ENCODE results near the gene ATRAID.

DNA sequence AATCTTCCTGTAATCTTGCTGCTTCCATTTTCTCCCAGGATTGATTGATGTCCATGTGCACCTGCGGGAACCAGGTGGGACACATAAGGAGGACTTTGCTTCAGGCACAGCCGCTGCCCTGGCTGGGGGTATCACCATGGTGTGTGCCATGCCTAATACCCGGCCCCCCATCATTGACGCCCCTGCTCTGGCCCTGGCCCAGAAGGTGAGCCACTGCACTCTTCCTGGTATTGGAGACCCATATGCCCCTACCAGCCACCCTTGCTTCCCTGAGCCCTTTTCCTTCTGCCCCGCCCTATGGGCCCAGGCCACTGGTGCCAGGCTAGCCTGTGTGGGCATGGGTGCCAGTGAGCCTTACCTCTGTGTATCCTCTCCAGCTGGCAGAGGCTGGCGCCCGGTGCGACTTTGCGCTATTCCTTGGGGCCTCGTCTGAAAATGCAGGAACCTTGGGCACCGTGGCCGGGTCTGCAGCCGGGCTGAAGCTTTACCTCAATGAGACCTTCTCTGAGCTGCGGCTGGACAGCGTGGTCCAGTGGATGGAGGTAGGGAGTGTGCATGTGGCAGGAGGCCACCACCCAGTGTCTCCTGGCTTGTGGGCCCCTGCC, 25.6 kb downstream of the ATRAID start:
- no peak for TF ChIP-seq POLR2AphosphoS5 (IDR thresholded peaks at IDR 0.05; ENCODE audit: low read length)
- no peak for TF ChIP-seq ZNF207 (IDR thresholded peaks at IDR 0.05; ENCODE audit: borderline replicate concordance)
- TF ChIP-seq POLR2A (IDR thresholded peaks at IDR 0.05; ENCODE audit: low read depth, low read length): peak; percentile 22; the same call in 1 of the 2 replicates
- TF ChIP-seq, protein P1, sequence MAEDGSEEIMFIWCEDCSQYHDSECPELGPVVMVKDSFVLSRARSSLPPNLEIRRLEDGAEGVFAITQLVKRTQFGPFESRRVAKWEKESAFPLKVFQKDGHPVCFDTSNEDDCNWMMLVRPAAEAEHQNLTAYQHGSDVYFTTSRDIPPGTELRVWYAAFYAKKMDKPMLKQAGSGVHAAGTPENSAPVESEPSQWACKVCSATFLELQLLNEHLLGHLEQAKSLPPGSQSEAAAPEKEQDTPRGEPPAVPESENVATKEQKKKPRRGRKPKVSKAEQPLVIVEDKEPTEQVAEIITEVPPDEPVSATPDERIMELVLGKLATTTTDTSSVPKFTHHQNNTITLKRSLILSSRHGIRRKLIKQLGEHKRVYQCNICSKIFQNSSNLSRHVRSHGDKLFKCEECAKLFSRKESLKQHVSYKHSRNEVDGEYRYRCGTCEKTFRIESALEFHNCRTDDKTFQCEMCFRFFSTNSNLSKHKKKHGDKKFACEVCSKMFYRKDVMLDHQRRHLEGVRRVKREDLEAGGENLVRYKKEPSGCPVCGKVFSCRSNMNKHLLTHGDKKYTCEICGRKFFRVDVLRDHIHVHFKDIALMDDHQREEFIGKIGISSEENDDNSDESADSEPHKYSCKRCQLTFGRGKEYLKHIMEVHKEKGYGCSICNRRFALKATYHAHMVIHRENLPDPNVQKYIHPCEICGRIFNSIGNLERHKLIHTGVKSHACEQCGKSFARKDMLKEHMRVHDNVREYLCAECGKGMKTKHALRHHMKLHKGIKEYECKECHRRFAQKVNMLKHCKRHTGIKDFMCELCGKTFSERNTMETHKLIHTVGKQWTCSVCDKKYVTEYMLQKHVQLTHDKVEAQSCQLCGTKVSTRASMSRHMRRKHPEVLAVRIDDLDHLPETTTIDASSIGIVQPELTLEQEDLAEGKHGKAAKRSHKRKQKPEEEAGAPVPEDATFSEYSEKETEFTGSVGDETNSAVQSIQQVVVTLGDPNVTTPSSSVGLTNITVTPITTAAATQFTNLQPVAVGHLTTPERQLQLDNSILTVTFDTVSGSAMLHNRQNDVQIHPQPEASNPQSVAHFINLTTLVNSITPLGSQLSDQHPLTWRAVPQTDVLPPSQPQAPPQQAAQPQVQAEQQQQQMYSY (CRISPR knock-in tag; IDR thresholded peaks at IDR 0.05): no peak
- TF ChIP-seq SIX5 (IDR thresholded peaks at IDR 0.05; ENCODE audit: low read depth, low read length, severe bottlenecking): no peak
- TF ChIP-seq, protein P2, sequence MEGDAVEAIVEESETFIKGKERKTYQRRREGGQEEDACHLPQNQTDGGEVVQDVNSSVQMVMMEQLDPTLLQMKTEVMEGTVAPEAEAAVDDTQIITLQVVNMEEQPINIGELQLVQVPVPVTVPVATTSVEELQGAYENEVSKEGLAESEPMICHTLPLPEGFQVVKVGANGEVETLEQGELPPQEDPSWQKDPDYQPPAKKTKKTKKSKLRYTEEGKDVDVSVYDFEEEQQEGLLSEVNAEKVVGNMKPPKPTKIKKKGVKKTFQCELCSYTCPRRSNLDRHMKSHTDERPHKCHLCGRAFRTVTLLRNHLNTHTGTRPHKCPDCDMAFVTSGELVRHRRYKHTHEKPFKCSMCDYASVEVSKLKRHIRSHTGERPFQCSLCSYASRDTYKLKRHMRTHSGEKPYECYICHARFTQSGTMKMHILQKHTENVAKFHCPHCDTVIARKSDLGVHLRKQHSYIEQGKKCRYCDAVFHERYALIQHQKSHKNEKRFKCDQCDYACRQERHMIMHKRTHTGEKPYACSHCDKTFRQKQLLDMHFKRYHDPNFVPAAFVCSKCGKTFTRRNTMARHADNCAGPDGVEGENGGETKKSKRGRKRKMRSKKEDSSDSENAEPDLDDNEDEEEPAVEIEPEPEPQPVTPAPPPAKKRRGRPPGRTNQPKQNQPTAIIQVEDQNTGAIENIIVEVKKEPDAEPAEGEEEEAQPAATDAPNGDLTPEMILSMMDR (IDR thresholded peaks at IDR 0.05 in 2 of 3, conservative IDR thresholded peaks at IDR 0.05 in 1 of 3; ENCODE audit: control insufficient read depth in 2 of 3, extremely low read depth in 1 of 3, insufficient read depth in 1 of 3, low read depth in 3 of 3, low read length in 3 of 3): no peak
- TF ChIP-seq, protein P3, sequence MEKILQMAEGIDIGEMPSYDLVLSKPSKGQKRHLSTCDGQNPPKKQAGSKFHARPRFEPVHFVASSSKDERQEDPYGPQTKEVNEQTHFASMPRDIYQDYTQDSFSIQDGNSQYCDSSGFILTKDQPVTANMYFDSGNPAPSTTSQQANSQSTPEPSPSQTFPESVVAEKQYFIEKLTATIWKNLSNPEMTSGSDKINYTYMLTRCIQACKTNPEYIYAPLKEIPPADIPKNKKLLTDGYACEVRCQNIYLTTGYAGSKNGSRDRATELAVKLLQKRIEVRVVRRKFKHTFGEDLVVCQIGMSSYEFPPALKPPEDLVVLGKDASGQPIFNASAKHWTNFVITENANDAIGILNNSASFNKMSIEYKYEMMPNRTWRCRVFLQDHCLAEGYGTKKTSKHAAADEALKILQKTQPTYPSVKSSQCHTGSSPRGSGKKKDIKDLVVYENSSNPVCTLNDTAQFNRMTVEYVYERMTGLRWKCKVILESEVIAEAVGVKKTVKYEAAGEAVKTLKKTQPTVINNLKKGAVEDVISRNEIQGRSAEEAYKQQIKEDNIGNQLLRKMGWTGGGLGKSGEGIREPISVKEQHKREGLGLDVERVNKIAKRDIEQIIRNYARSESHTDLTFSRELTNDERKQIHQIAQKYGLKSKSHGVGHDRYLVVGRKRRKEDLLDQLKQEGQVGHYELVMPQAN (conservative IDR thresholded peaks at IDR 0.05): no peak
- no peak for TF ChIP-seq EZH2 (IDR thresholded peaks at IDR 0.05; ENCODE audit: borderline replicate concordance, control insufficient read depth, low read depth, low read length)

All from GM12878 (cell line).